KMS-11 (cell line): Measurements from ENCODE around the gene MRPS10.

Experiments
- H2AFZ ChIP-seq: fragments of 200-600 bp; sonication (generic); 2 replicates; pipeline ENCODE4 v1.6.1; 2016; ENCODE audit warnings: antibody characterized with exemption, mixed run types, low read depth
- H3K27ac ChIP-seq: fragments of 200-600 bp; sonication (generic); 2 replicates; pipeline ENCODE4 v1.6.1; 2016; ENCODE audit warnings: mild to moderate bottlenecking, mixed run types
- H3K27me3 ChIP-seq: fragments of 200-600 bp; sonication (generic); 2 replicates; pipeline ENCODE4 v1.6.1; 2017; ENCODE audit warnings: mild to moderate bottlenecking, low read depth, mixed run types, moderate library complexity; ENCODE audit not compliant: insufficient read depth
- H3K36me3 ChIP-seq: fragments of 200-600 bp; sonication (generic); 2 replicates; pipeline ENCODE4 v1.6.1; 2017; ENCODE audit warnings: mild to moderate bottlenecking, mixed run types; ENCODE audit not compliant: insufficient read depth
- H3K4me1 ChIP-seq: fragments of 200-600 bp; sonication (generic); 2 replicates; pipeline ENCODE4 v1.6.1; 2016; ENCODE audit warnings: mild to moderate bottlenecking, low read depth, mixed run types; ENCODE audit not compliant: poor library complexity, severe bottlenecking
- H3K4me2 ChIP-seq: fragments of 200-600 bp; sonication (generic); 2 replicates; pipeline ENCODE4 v1.7.0; 2016; ENCODE audit warnings: mild to moderate bottlenecking, mixed run types
- H3K4me3 ChIP-seq: fragments of 200-600 bp; sonication (generic); IDR thresholded peaks from 2 replicates; pipeline ENCODE4 v1.6.1; 2017; ENCODE audit warnings: low read depth, low read length, mixed read lengths; ENCODE audit not compliant: insufficient read depth
- H3K79me2 ChIP-seq: fragments of 200-600 bp; sonication (generic); 2 replicates; pipeline ENCODE4 v1.6.1; 2016; ENCODE audit warnings: low read depth, mixed run types; ENCODE audit not compliant: insufficient read depth
- H3K9ac ChIP-seq: fragments of 200-600 bp; sonication (generic); 2 replicates; pipeline ENCODE4 v1.6.1; 2016; ENCODE audit warnings: mild to moderate bottlenecking, mixed run types
- H4K20me1 ChIP-seq: fragments of 200-600 bp; sonication (generic); 2 replicates; pipeline ENCODE4 v1.6.1; 2016; ENCODE audit warnings: mild to moderate bottlenecking, mixed run types; ENCODE audit not compliant: insufficient read depth
- TF ChIP-seq, protein P1 (sequence below): fragments of 200-600 bp; sonication (generic); conservative IDR thresholded peaks from 2 replicates; pipeline ENCODE4 v1.6.1; 2017; ENCODE audit warnings: low read depth, mild to moderate bottlenecking, antibody characterized with exemption, low read length, moderate library complexity, mixed read lengths

Gene MRPS10

DNA sequence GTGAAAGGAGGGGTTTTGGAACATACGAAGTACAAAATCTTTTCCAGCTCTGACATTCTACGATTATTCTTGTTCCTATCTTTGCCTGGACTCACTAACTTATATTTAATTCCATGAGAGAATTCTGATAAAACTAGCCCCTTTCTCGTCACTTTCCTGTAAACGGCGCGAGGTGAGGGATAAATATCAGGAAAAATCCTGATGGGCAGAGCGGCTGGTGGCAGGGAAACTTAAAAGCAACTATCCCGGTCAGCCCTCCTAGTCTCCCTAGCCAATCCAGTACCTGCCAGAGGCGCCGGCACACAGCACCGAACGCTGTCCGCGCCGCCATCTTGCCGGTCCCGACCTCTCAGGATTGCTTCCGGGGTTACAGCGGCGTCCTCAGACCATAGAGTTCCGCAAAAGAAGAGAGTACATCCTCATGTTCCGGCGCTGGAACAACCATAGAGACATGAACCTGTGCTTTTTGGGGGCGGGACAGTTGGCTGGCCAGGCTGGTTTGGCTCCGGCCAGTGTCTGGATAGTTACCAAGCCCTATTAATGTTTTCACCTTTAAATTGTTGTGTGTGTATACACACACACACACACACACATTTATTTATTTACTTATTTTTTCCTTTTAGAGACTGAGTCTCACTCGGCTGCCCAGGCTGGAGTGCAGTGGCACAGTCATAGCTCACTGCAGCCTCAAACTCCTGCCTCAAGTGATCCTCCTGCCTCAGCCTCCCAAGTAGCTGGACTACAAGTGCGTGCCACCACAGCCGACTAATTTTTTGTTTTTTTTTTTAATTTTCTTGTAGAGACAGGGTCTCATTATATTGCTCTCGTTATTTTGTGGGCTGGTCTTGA lies at the start of gene MRPS10:
Gene MRPS10 (minus strand): TSS at position 343 of the 849 bp plus-strand sequence. CDS start 12 bp downstream, at position 331.
- peak within 1 kb of the TSS; percentile 46 for H3K4me2 ChIP-seq
- H4K20me1 ChIP-seq = no peaks in the 10 kb centered on the region
- no peaks in the 10 kb centered on the region for H3K27me3 ChIP-seq
- H3K79me2 ChIP-seq = peaks cover 12% of the 10 kb centered on the region; the same call in 1 of the 2 replicates
- H3K27ac ChIP-seq = peak within 1 kb of the TSS; percentile 50
- peak within 1 kb of the TSS; percentile 70; the same call in 1 of the 2 replicates for H3K9ac ChIP-seq
- peaks cover 24% of the 10 kb centered on the region for H3K4me1 ChIP-seq
- TF ChIP-seq, protein P1, sequence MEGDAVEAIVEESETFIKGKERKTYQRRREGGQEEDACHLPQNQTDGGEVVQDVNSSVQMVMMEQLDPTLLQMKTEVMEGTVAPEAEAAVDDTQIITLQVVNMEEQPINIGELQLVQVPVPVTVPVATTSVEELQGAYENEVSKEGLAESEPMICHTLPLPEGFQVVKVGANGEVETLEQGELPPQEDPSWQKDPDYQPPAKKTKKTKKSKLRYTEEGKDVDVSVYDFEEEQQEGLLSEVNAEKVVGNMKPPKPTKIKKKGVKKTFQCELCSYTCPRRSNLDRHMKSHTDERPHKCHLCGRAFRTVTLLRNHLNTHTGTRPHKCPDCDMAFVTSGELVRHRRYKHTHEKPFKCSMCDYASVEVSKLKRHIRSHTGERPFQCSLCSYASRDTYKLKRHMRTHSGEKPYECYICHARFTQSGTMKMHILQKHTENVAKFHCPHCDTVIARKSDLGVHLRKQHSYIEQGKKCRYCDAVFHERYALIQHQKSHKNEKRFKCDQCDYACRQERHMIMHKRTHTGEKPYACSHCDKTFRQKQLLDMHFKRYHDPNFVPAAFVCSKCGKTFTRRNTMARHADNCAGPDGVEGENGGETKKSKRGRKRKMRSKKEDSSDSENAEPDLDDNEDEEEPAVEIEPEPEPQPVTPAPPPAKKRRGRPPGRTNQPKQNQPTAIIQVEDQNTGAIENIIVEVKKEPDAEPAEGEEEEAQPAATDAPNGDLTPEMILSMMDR = no peak
- H2AFZ ChIP-seq = peak within 1 kb of the TSS; percentile 54
- H3K4me3 ChIP-seq = no peak within 1 kb of the TSS
- no peaks in the 10 kb centered on the region for H3K36me3 ChIP-seq

DNA sequence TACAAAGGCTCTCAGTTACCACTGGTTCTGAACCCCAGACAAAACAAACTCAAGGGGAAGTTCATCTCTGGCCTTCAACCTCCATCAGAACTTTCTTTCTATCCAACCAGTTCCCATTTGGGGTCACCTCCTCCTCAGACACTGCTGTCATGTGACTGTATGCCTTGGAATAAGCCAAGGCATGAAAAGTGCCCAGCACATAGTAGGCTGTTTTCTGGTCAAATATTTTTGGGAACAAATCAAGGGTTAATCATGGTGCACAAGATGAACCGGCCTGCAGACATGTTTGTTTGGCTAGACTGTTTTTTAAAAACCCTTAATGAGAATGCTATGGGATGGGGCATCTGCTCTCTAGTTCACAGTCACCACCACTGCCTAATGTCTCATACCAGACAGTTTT lies 48.9 kb upstream of the MRPS10 start:
- Histone ChIP-seq H2AFZ (no peak overlapping the region), H3K4me1 (peaks cover 51% of the 10 kb centered on the region), H3K27ac (no peak overlapping the region), H3K36me3 (no peaks in the 10 kb centered on the region), H3K9ac (no peak overlapping the region), H3K27me3 (no peaks in the 10 kb centered on the region), H4K20me1 (no peaks in the 10 kb centered on the region), H3K4me3 (no peak overlapping the region), H3K79me2 (no peaks in the 10 kb centered on the region), H3K4me2 (no peak overlapping the region)
- TF ChIP-seq, protein P1 = no peak

DNA sequence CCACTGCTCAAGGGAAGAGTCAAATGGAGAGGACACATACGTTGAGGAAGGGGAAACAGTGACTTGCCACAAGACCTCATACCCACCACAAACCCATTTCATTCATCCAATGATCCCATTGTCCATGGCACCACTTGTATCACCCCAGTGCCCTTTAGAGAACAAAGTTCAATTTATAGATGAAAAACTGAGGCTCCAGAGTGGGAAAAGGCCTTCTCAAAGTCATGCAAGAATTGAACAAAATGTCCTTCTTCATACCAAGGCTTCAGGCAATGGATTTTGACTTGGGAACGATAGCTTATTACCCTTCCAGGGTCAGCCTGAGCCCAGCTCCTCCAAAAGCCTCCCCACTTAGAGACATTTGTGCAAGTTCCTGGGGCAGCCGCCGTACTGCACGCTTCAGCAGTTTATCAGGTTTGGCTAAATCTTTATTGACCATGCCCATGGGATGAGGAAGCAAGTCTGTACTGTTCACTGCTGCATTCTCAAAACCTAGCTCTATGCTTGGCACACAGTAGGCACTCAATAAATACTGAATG lies 47.3 kb upstream of the MRPS10 start:
- H3K9ac ChIP-seq = no peak overlapping the region
- H3K27ac ChIP-seq = no peak overlapping the region
- no peaks in the 10 kb centered on the region for H4K20me1 ChIP-seq
- no peaks in the 10 kb centered on the region for H3K27me3 ChIP-seq
- H3K4me1 ChIP-seq = peaks cover 35% of the 10 kb centered on the region
- no peaks in the 10 kb centered on the region for H3K79me2 ChIP-seq
- no peak overlapping the region for H3K4me3 ChIP-seq
- TF ChIP-seq, protein P1 = no peak
- H3K4me2 ChIP-seq = no peak overlapping the region
- no peak overlapping the region for H2AFZ ChIP-seq
- H3K36me3 ChIP-seq = no peaks in the 10 kb centered on the region

DNA sequence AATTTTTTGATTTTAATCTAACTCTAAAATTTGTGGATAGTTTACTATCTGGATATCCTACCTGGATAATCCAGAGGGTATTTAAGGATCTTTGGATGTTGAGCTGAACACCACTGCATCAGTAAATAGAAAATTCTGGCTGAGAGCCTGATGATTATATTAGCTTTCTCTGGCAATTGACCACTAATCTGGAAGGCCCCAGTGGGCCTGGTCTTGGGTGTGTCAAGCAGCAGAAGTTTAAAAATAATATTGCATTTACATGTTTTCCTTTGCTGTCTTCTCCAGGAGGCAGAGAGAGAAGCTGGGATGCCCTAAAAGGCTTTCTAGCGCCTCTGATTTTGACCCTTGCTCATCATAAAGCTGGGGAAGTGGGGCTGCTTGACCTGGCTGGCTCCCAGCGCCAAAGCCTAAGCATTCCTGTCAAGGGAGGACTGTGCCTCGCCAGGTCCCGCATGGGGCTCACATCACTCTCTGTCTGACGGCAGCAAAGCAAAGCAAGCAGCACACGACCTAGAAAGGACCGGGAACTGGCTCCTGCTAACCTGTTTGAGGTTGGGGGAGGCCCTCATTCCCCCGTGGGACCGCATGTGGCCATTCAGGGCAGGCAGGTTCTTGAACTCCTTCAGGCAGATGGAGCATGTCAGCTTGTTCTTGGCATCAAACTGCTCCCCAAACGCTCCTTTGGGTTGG lies 46.6 kb upstream of the MRPS10 start:
- H2AFZ ChIP-seq = no peak overlapping the region
- H3K79me2 ChIP-seq = no peaks in the 10 kb centered on the region
- no peaks in the 10 kb centered on the region for H3K27me3 ChIP-seq
- H3K4me3 ChIP-seq = no peak overlapping the region
- H4K20me1 ChIP-seq = no peaks in the 10 kb centered on the region
- H3K9ac ChIP-seq = no peak overlapping the region
- peaks cover 28% of the 10 kb centered on the region for H3K4me1 ChIP-seq
- H3K36me3 ChIP-seq = no peaks in the 10 kb centered on the region
- no peak overlapping the region for H3K4me2 ChIP-seq
- TF ChIP-seq, protein P1 = no peak
- no peak overlapping the region for H3K27ac ChIP-seq
